Inflammatory macrophage treated with lipopolysaccharide for 4 hours (primary cell): ENCODE data around the gene C13orf46.

Experiments used
- DNase-seq: peaks from one replicate; pipeline ENCODE4 v3.0.0-alpha.2; 2020

C13orf46 gene

DNA sequence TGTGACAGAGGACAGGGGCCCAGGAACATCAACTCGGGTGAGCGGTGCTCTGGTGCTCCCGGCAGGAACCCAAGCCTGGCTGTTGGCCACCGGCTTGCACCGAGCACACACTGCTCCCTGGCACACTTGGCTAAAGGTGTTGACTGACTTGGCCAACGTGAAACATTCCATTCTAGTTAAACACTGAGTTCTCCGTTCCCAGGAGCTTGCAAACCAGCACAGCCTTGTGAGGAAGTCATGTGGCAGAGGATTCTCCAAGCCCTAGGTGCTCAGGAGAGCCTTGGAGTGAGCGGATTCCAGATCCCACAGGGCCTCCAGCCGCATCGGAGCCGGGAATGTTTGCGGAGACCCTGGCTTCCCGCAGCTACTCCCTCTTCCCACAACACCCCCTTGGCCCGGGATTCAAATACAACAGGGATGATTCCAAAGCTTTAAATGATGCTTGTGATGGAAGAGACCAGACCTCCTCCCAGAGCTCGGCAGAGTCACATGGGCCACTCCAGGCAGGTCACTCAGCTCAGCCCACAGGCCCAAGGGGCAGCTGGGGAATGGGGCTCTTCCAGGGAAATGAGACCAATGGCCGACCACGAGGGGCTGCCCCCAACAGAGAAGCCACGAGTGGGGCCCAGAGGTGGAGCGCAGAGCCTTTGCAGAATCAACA is 2.9 kb downstream of the C13orf46 start:
- no peak for DNase-seq

DNA sequence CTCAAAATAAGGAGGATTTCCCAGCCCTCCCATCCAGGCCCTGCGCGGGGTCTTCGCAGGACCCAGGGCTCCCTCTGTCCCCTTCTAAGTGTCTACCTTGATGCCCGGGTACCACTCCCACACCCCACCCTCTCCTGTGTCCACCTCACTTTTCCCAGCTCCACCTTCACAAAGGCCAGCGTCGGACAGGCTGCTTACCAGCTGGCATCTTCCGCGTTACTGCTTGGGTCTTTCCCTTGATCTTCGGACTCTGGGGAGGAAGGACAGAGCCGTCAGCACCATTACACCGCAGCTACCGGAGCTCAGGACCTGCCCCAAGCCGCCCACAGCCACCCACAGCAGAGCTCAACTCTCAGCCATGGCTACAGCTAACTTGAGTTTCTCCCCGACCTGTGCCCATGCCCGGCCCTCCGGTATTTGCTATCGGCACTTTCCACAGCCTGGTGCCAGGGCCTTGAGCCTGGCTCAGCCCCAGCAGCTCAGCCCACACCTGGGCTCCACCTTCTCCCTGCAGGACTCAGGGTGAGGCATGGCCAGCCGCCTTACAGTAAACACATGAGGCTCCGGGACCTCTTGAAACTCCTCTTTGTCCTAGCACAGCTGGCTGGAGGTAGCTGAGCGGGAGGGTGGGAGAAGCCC is 3.8 kb downstream of the C13orf46 start:
- no peak for DNase-seq

DNA sequence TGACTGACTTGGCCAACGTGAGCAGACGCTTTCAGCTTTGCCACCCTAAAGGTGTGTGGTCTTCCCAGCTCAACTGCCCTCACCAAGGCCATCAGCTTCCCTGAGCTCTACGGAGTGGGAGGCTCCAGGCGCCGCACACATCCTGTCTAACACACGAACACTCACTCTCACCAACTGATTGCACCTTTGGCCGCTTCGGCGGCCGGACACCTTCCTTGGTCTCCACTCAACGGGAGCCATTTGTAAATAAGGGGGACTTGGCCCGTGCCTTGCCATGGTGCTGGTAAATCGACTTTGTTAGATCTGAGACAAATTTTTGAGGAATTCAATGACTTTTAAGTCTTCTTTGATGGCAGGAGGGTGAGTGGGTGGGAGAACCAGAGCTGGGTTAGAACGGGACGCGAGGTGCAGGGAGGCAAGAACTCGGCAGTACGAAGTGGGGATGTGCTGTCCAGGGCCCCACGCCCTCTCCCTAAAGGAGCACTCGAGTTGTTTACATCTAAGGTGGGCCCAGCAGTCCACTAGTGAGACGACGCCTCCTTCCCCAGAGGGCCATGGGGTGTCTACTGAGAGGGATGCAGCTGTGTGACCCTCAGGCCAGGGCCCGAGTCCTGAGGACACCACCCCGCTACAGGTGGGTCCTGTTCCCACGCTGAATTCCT is 4.4 kb downstream of the C13orf46 start:
- no peak for DNase-seq

DNA sequence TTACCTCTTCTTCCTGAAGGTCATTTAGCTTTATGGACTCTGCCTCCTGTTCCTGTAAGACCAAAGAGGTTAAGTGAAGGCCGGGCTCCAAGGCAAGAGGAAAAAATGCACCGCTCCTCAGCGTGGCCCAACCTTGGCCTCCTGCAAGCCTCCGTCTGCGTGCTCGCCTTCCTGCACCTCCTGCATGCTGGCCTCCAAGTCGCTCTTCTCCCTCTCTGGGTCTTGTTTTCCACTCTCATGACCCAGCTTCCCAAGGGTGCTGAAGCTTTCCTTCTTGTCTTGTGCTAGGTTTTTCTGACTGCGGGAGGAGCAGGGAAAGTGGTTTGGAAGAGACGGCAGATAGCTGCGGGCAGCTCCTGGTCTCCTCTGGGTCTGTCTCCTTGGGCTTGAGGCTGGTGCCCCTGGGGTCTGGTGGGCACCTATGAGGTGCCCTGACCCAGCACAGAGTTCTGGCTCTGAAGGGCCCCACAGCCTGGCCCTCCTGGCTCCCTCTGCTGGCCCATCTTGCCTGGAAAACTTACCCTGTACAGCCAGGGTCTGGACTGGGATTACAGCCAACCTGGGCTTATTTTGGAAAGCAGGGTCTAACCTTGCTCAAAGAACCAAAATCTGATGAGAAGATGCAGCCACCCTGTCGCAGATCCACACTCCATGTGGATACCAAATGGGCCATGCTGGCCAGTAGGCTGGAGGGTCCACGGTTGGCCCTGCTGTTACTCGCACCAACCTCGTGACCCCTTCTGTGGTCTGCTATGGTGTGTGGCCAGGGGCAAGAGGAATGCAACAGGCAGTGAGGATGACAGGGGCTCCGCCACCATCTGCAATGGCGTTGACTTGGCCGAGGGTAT is 5.2 kb downstream of the C13orf46 start:
- no peak for DNase-seq

DNA sequence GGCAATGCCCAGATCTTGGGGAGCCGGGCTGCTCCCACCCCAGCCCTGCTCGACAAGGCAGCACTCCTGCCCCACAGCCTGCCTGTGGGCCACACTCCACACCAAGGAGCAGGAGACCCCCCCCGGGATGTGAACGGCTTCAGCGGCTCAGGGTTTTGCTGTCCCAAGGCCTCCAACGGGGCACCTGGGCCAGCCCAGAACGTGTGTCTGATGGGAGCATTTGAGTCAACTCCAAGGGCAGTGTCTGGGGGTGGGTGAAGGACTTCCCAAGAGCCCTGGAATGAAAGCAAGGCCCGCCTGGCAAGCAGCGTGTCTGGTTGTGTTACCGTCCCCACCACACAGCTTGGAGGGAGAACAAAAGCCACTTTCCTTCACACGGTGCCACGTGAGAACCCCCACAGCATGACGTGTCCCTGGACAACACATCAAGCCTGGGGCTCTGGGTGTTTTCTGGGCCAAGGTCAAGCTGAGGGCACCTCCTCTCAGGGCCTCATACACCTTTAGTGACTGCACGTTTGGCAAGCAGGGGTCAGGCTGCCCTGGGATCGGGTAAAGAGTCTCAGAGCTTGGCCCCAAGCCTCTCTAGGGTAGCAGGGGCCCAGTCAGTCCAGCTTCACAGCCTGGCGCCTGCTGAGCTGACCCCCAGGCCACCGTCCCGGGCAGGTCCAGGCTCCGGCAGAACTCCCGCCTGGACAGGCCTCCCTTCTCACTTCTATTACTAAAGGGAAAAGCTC is 6.0 kb downstream of the C13orf46 start:
- no peak for DNase-seq

GRCh38 chr13:113967206-113967720 is 6.6 kb downstream of the C13orf46 start:
- DNase-seq, result no peak

- no peak for DNase-seq
Observed at GRCh38 chr13:113965968-113966884, 7.7 kb downstream of the C13orf46 start.

- DNase-seq, result no peak
Observed at GRCh38 chr13:113965383-113965874, 8.4 kb downstream of the C13orf46 start.

DNA sequence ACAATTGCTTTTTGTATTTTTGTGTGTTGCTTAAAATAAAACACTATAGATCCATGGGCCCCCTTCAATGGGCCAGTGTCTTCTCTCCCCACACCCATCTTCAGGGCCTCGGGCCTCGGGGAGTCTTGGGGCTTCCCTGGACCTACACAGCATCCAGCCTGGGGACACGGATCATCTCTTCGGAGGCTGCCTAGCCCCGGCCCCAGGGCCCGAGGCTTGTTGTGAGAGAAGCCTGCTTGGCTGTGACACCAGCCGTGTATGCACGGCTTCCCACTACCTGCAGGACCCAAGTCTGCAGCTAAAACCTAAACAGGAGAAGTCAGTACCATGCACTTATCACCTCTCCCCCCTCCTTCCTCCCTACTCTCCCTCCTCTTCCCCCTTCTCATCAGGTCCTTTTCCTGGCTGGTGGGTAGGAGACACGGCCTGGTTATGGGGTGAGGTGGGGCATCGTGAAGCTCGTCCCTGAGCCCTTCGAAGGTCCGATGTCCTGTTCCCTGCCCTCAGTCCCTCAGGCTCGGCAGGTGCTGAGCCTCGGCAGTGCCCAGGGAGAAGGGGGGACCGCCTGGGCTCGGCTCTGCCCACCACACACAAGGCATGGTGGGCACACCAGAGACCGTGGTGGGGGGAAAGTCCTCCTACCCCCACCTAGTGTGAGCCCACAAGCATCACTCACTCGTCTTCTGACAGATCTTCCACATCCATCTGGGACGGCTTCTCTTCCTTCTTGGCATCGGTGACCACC is 9.5 kb downstream of the C13orf46 start:
- no peak for DNase-seq

DNA sequence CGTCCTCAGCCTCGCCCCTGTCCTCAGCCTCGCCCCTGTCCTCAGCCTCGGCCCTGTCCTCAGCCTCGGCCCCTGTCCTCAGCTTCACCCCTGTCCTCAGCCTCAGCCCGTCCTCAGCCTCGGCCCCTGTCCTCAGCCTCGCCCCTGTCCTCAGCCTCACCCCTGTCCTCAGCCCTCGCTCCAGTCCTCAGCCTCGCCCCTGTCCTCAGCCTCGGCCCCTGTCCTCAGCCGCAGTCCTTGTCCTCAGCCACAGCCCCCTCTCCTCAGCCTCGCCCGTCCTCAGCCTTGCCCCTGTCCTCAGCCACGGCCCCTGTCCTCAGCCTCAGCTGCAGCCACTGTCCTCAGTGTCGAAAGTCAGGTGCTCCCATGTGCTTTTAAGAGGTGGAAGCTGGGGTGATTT is 10.5 kb downstream of the C13orf46 start:
- no peak for DNase-seq

- no peak for DNase-seq
Observed at GRCh38 chr13:113962975-113963374, 10.9 kb downstream of the C13orf46 start.

- DNase-seq, result no peak
Observed at GRCh38 chr13:113962386-113962785, 11.5 kb downstream of the C13orf46 start.

GRCh38 chr13:113960276-113960948 is 13.5 kb downstream of the C13orf46 start:
- DNase-seq, result no peak

DNA sequence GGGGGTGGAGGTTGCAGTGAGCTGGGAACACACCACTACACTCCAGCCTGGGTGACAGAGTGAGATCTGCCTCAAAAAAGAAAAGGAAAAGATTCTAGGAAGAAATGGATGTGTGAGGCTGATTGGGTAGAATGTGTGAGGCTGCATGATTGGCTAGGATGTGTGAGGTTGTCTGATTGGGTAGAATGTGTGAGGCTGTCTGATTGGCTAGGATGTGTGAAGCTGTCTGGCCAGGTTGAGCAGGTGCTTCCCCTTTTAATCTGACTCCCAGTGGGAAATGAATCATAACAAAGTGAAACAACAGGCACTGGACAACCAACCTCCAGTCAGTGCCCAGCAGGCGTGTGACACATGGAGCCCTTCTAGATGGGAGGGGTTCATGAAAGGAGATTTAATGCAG is 14.7 kb downstream of the C13orf46 start:
- DNase-seq, result no peak

GRCh38 chr13:113958373-113958772 is 15.5 kb downstream of the C13orf46 start:
- no peak for DNase-seq

DNA sequence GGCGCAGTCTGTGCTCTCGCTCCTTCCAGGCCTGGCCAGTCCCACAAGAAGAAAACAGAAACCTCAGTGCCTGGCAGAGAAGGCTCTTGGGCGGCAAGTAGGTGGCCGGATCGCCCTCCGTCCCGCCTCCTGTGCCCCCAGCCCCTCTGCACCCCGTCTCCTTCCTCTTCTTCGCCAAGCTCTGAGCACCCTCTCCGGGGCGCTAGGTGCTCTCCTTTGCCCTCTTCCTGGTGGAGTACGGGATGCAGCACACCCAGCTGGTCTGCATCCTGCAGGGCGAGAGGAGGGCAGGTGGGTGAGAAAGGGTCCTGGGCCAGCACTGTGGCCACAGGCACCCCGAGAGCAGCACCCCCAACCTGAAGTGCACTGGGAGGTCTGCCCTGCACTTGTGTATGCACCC is 17.3 kb downstream of the C13orf46 start:
- DNase-seq, result no peak

GRCh38 chr13:113955691-113956090 is 18.2 kb downstream of the C13orf46 start:
- DNase-seq, result no peak

DNA sequence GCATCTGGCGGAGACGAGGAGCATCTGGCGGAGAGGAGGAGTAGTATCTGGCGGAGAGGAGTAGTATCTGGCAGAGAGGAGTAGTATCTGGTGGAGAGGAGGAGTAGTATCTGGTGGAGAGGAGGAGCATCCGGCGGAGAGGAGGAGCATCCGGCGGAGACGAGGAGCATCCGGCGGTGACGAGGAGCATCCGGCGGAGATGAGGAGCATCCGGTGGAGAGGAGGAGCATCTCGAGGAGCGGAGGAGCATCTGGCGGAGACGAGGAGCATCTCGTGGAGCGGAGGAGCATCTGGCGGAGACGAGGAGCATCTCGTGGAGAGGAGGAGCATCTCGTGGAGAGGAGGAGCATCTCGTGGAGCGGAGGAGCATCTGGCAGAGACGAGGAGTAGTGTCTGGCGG is 18.6 kb downstream of the C13orf46 start:
- DNase-seq, result no peak

DNA sequence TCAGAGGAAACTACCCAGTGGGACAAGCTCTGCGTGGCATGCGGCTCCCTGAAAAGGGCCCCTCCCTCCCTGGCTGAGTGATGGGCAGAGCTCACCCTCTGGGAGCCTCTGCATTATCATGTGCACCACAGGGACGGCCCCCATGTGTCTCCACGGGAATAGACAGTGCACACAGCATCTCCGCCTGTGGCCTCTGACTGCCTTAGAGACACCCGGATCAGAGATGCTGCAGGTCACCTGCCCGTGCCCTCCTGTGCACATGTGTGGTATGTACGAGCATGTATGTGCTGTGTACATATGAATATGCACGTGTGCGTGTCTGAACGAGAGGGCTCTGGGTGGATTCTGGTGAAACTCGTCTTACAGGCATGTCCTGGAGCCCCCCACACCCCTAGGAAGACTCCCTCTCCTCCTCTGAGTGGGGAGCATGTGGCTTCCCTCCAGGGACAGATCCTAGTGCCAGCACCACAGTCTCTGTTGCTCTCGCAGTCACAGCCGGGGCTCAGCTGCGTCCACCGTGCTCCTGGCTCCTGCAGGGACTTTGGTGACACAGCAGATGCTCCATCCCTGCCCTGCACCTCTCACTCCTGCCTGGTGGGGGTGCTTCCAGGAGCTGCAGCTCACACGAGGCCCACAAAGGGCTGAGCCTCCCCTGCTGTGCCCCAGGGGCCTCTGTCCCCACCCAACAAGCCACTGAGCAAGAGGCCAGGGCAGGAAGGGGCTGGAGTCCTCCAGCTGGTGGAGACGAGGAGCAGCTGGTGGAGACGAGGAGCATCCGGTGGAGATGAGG is 19.6 kb downstream of the C13orf46 start:
- no peak for DNase-seq
